Astrocyte of the spinal cord (primary cell): ENCODE results near the gene LZTFL1.

Source experiments
- DNase-seq: peaks from one replicate; pipeline ENCODE4 v3.0.0; 2011; ENCODE audit warnings: low read depth, low spot score
- H3K4me3 ChIP-seq: 2 replicates; pipeline ENCODE4 v1.5.1; 2011; ENCODE audit warnings: low read depth, mild to moderate bottlenecking, low read length, moderate library complexity
- in situ Hi-C: cut with HindIII; loops from 2 replicates; pipeline ENCODE4 v1.10.0; 2017; ENCODE audit warnings: low sequenced_read_pairs
- TF ChIP-seq, protein P1 (sequence below): IDR thresholded peaks from 2 replicates; pipeline ENCODE4 v1.5.1; 2012; ENCODE audit warnings: low read depth, mild to moderate bottlenecking, low read length, inconsistent platforms

Gene LZTFL1

DNA sequence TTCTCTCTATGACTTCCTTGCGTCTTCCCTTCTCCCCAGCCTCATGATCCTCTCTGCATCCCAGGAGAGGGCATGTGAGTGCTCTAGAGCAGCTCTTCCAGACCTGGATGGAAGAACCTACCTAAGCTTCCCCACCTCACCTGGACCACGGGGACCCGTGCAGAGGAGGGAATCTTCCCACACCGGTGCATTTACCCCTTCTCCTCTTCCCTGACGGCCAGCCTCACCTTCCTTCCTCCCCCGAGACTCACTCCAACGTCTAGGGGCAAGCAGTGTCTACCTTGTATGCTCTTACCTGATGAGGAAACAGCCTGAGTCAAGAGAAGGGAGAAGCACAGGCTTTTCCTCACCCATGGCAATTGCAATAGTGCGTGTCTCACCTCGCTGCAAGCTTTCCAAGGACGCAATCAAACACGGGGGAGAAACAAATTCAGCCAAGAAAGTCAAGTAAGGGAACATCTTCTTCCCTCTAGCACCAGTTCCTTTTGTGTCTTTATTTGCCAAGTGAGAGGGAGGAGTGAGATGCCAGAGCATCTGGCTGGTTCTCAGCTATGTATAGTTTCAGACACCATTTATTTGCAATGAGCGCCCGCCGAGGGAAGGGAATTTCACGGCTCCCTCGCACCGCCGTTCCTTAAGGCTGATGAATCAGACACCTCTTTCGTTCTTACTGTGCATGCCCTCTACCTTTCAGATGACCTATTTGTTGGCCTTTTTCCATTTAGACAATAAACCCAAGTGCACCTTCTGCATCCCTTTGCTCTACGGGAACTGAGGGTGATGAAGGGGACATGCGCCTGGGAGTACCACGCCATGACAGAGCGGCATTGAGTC, 42.7 kb upstream of the LZTFL1 start:
- TF ChIP-seq, protein P1, sequence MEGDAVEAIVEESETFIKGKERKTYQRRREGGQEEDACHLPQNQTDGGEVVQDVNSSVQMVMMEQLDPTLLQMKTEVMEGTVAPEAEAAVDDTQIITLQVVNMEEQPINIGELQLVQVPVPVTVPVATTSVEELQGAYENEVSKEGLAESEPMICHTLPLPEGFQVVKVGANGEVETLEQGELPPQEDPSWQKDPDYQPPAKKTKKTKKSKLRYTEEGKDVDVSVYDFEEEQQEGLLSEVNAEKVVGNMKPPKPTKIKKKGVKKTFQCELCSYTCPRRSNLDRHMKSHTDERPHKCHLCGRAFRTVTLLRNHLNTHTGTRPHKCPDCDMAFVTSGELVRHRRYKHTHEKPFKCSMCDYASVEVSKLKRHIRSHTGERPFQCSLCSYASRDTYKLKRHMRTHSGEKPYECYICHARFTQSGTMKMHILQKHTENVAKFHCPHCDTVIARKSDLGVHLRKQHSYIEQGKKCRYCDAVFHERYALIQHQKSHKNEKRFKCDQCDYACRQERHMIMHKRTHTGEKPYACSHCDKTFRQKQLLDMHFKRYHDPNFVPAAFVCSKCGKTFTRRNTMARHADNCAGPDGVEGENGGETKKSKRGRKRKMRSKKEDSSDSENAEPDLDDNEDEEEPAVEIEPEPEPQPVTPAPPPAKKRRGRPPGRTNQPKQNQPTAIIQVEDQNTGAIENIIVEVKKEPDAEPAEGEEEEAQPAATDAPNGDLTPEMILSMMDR, result no peak
- no peak overlapping the region for H3K4me3 ChIP-seq
- in situ Hi-C loops, result no loop called here
- DNase-seq, result no peak

DNA sequence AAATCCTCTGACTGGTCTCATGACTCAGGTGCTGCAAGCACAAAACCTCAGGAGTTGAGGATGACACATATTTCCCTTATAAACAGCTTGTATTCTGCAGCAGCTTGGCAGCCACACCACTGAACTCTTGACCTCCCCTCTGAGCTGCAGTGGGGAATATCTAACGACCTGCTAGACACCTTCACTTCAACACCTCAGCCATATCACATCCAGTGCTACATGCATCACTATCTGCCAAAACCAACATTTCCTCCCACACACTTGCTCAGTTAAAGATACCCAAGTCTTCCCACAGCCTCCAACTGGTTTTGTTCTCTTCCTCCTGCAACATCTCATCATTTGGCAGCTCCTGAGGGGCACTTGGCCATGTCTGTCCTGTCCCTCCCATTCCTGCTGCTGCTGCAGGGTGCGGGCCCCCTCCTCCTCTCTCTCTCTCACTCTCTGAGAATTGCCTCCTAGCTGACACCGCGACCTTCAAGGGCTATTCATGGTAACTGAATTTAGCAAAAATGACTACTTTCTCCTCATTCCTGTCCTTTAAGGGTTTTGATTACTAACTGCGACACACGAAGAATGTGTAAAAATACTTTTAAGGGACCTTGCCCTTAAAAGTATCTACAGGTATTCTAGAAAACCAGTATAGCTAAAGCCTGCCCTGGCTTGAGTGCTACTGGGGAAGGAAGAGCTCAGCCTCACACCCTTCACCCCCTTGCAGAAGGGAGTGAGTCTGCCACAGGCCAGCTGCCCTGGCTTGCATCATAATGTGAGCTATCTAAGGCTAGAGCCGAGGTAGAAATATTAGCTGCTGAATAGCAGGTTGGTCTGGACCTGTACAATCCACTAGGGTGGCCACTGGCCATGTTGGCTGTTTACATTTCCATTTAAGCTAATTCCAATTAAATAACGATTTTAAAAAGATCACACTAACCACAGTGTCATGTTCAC, 39.4 kb upstream of the LZTFL1 start:
- no peak for DNase-seq

DNA sequence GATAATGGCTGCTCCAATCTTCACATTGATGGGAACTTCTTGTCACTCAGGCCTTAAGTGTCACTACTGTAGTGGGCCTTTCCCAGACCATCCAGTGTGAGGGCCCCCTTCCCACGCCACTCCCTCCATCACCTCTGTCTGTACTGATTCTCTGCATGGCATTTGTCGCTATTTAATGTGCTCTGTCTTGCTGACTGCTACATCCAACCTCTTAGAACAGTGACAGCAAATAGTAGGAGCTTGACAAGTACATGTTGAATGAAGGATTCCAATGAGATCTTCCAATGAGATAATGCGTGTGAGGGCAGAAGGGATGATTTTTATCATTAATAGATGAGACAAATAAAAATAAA, 38.8 kb upstream of the LZTFL1 start:
- in situ Hi-C loops, result no loop called here
- TF ChIP-seq, protein P1, result no peak
- no peak for DNase-seq
- H3K4me3 ChIP-seq, result no peak overlapping the region

More for the DNA sequence above, 39.4 kb upstream of the LZTFL1 start:
- TF ChIP-seq, protein P1, result no peak
- in situ Hi-C loops, result no loop called here
- no peak overlapping the region for H3K4me3 ChIP-seq

DNA sequence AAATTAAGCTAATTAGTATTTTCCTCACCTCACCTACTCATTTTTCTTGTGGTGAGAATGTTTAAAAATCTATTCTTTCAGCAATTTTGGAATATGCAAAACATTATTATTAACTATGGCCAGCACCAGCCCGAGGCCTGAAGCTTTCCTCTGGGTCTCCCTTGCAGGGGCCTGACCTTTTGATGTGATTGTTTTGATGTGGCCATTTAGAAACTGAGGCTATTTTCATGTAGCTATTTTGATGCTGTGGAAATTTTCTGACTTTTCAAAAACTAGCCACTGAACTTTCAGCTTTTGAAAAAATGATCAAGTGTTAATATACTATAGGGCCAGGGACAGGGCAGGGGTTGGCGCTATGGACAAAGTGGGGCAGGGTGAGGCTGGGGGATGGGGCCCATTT, 36.2 kb upstream of the LZTFL1 start:
- TF ChIP-seq, protein P1, result no peak
- no peak for DNase-seq
- in situ Hi-C loops, result no loop called here
- H3K4me3 ChIP-seq, result no peak overlapping the region

DNA sequence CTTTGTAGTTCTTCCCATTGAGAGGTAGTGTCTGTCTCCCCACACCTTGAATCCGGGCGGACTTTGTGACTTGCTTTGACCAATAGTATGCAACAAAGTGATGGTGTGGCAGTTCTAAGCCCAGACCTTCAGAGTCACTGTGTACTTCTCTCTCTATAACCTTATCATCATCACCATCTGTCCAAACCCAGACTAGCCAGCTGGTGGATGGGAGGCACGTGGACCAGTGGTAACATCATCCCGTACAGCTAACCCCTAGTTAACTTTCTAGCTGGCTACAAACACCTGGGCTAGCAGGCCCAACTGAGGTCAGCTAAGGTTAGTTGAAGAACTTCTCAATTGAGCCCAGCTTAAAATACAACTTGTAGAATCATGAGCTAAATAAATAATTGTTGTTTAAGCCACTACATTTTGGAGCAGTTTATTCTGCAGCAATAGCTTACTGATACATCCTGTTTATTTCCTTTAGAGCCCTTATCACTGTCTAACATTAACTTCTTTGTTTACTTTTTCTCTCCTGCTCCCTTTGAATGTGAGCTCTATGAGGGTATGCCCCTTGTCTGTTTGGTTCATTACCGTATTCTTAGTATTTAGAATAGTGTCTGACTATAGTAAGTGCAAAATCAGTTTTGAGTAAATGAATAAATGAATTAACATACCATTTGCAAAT, 32.9 kb upstream of the LZTFL1 start:
- DNase-seq, result no peak
- H3K4me3 ChIP-seq, result no peak overlapping the region
- TF ChIP-seq, protein P1, result no peak
- in situ Hi-C loops, result no loop called here

DNA sequence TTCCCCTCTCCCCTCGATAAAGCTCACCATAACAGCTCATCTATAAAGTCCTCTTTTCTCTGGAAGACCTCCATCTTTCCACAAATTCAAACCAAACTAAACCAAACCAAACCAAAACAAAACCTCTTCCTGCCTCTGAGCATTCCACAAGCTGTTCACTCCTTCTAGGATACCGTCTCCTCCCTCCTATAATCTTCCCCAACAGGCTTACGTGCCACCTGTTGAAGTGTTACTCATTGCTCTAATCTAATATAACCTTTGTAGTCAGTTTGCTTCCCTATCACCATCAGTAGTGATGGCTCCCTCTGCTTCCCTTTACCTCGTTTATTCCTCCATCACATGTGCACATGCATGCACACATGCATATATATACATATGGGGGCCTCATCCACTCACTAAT, 31.7 kb upstream of the LZTFL1 start:
- TF ChIP-seq, protein P1, result no peak
- no peak for DNase-seq
- no peak overlapping the region for H3K4me3 ChIP-seq
- in situ Hi-C loops, result no loop called here
